ENCODE measurements around the gene LRIG2.

LRIG2 gene

DNA sequence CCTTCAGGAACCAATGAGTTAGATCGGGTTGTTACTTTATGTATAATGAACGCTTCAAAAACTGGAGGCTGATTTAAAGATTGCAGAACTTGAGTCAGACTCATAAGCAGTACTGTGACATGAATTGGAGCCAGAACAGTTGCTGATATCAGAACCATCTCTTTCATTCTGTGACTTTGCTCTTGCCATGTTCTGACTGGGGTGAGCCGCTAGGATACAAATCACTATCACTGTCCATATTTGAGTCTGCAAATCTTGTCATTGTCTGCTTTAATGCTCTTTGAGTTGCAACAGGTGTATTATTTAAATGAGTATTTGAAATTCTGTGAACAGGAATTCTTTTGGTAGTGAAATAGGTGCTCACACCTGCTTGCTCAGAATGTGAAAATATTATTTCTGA, 52.5 kb downstream of the LRIG2 start:
- TF ChIP-seq, protein P1, sequence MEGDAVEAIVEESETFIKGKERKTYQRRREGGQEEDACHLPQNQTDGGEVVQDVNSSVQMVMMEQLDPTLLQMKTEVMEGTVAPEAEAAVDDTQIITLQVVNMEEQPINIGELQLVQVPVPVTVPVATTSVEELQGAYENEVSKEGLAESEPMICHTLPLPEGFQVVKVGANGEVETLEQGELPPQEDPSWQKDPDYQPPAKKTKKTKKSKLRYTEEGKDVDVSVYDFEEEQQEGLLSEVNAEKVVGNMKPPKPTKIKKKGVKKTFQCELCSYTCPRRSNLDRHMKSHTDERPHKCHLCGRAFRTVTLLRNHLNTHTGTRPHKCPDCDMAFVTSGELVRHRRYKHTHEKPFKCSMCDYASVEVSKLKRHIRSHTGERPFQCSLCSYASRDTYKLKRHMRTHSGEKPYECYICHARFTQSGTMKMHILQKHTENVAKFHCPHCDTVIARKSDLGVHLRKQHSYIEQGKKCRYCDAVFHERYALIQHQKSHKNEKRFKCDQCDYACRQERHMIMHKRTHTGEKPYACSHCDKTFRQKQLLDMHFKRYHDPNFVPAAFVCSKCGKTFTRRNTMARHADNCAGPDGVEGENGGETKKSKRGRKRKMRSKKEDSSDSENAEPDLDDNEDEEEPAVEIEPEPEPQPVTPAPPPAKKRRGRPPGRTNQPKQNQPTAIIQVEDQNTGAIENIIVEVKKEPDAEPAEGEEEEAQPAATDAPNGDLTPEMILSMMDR (IDR thresholded peaks at IDR 0.05), result no peak

DNA sequence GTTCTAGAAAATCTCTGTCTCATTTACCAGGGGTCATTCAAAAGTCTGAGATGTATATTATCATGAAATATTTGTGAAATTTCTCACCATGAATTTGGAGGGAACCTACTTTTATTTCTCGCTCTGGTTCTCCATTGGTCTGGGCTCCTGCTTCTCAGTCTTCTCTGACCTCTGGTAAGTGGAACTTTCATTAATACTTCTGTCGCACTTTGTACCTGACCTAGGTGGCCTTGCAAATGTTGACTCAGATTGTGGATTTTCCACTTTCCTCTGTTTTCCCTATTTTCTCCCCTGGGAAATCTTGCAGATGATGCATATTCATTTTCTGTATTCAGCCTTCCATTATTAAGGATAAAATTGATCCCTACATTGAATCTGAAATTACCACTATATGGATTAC, 53.2 kb downstream of the LRIG2 start:
- TF ChIP-seq, protein P1 (IDR thresholded peaks at IDR 0.05), result no peak

DNA sequence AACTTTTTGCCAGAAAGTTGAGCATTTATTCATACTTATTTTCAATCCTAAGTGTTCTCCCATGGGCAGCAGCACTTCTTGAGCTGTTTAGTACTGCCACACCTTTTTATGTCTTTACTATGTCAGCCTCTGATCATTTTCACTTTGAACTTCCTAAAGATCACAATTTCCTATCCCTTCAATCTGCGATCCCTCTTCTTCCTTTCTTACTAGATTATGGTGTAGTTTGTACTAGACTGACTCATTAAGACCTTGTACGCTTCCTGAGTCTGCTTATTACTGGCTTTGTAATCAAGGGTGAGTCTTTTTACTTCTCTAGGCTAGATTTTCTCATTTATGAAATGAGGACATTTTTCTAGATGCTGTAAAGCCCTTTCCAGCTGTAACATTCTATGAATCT, 55.1 kb downstream of the LRIG2 start:
- TF ChIP-seq, protein P1 (IDR thresholded peaks at IDR 0.05), result no peak

DNA sequence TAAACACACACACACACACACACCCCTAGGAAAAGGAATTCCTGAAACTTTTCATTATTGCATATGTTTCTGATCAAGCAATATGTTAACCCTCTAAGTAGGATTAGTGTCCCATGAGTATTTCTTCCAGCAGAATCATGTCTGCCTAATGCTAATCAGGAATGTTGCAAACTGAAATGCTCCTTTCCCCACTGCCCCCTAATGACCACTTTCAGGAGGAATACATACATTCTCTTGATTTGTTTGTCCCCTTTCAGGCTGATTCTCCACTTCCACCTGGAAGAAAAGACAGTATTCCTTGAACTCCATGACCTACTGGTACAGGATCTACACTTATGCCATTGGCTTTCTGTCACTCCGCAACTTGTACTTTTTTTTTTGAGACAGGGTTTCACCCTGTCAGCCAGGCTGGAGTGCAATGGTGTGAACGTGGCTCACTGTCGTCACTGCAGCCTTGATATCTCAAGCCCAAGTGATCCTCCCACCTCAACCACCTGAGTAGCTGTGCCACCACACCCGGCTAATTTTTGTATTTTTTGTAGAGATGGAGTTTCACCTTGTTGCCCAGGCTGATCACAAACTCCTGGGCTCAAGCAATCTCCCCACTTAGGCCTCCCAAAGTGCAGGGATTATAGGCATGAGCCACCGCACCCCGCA, 56.7 kb downstream of the LRIG2 start:
- TF ChIP-seq, protein P1 (IDR thresholded peaks at IDR 0.05), result no peak

DNA sequence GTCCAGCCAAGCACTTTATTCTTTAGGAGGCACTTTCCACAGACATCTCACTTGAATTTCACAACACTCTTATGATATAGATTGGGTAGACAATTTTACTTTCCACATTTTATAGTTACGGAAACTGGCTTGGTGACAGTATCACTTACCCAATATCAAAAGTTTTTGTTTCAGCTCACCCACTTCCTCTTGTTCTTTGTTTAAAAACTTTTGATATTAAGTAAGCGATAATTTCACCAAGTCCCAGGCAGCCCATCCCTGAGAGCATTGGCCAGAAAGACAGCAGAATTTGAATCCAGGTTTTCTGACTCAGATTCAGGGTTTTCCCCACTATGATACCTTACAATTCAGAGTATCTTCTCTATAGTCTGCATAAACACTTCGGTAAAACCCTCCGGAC, 60.0 kb downstream of the LRIG2 start:
- TF ChIP-seq, protein P1 (IDR thresholded peaks at IDR 0.05), result no peak

DNA sequence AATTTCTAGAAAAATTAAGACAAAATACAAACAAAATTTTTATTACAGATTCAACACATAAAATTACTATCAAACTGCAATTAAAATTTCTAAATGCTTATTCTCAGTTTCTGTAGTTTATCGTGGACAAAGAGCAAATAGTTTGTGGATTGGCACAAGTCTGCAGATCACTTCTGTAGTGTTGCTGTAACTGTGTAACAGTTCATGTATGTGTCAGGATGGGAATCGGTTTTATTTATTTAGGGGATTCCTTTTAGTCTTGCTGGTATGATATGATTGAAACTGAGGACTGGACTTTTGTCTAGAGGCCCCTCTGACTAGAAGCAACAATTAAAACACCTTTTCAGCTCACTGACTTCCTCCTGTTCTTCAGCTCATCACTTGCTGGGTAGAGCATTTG, 60.8 kb downstream of the LRIG2 start:
- TF ChIP-seq, protein P1 (IDR thresholded peaks at IDR 0.05), result no peak

DNA sequence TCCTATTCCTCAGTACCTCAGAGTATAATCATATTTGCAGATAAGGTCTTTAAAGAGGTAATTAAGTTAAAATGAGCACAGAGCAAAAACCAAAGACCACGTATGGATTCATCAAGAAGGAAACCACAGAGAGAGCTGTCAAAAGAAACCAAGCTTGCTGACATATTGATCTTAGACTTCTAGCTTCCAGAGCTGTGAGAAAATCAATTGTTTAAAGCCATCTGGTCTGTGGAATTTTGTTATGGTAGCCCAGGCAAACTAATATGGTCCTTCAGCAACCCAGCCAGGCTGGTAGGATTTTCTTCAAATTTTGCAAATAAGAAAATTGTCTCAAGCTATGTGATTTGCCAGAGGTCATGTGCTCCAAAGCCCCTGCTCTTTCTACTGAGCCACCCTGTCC, 62.5 kb downstream of the LRIG2 start:
- TF ChIP-seq, protein P1 (IDR thresholded peaks at IDR 0.05), result no peak

DNA sequence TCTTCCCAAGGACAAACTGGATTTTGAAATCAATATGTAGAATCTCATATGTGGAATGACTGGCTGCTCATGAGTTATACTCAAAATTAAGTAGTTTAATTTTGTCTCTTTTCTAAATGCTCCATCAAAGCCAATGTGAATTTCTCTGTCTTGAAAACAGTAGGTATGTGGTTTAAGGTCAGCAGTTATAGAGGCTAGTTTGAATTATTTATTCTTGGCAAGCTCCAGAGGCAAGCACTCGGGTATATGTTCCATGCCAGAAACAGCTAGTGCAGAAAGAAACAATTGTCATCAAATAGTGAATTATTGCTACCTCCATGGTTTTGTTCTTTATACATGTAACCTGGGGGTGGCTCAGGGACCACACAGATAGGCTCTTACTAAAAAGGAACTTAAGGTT, 63.5 kb downstream of the LRIG2 start:
- TF ChIP-seq, protein P1 (IDR thresholded peaks at IDR 0.05), result no peak

Measured in LNCAP (cell line).